Activated naive CD4-positive, alpha-beta T cell treated with anti-CD3 and anti-CD28 coated beads, Interleukin-2, amount 50 U/mL, for 16 hours (primary cell): ENCODE measurements around the gene GLI3.

ENCODE experiments used
- DNase-seq: peaks from one replicate; pipeline ENCODE4 v3.0.0-alpha.2; 2020

GLI3 gene

DNA sequence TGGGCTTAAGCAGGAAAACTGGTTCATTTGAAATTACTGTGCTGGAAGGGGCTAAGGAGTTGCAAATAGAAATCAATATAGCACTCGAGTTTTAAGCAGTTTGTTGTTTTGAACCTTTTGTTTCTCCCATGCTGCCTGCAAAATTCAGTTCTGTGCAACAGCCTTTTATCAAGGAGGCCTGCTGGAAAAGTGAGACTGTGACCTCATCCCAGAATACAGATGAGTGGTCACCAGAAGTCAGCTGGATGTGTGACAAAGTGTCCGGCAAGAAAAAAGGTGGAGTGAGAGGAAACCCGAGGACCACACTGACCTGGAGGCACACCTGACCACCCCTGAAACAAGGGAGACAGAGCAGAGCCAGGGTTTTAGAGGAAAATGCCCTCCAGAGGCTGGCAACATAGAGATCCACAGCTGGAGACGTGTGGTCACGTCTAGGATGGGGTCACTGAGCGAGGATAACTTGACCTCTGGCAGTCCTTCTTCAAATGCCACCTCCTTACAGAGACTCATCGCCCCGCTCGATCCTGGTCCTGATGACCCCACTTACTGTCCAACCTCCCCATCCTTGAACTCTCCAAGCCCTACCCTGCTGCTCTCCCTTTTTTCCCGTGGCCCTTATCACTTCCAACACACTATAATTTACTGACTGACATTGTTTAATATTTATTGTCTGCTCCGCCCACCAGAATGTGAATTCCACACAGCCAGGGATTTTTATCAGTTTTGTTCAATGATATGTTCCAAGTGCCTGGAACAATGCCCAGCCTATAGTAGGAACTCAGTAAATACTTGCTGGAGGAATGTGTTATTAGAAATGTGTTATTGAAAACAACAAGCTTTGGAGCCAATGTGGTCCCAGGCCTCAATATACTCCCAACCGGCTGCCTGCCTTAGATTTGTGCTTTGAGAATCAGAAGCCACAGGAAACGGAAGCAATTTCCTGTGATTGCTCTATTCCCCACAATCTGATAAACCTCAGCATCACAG, 243.8 kb downstream of the GLI3 start:
- no peak for DNase-seq

DNA sequence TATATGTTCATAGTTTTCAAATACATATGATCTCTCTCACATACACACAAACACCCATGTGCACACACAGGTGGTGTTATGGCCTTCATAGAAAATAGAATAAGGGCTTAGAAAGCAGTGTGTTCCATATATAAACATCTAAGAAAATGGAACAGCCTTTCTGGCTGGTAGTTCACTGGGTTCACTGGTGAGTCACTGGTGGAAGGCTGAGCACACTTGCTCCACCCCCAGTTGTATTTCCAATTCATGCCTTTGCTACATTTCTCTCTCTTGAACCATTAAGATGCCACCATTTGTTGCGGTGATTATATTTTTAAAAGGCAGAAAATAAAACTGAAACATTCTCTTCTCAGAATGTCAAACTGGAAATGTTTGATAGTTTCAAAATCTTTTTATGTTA, 252.1 kb downstream of the GLI3 start:
- no peak for DNase-seq

DNA sequence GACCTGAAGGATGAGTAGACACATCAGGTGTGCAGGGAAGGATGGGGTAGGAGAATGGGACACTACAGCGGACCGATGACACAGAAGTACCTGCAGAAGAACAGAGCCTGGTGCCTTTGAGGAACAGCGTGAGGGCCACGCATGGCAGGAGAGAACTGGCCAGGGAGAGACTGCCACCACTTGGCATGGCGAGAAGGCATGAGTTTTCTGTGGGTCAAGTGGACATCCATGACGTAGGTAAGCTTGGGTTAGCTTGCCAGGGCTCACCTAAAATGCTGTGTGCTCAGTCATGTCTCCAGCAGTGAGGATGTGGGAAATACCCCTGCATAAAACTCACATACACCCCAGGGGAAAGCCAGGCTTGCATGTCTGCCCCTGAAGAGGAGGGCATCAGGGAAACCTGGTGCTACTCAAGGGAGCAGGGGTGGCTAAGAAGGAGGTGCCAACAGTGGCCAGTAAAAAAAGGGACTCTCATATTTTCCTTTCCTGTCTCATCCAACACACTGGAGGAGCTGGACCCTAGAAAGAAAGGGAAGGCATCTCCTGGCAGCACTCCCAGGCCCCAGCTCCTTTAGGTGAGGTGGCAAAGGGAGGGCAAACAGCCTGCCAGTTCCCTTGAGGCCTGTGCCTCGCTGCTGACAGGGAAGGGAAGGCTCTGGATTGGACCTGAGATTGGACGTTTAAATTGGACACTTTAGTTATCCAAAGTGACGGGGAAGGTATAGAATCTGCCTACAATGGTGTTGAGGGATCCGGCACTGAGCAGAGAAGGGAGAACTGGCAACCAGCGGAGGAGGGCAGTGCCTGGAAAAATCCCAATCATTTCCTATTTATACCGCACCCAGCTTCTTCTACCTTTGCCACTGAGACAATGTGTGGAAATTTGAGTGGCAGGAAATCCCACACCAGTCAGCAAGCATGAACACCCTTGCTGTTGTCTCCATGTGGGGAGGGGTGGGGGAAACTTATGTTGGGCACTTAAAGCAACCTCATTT, 255.7 kb downstream of the GLI3 start:
- no peak for DNase-seq

DNA sequence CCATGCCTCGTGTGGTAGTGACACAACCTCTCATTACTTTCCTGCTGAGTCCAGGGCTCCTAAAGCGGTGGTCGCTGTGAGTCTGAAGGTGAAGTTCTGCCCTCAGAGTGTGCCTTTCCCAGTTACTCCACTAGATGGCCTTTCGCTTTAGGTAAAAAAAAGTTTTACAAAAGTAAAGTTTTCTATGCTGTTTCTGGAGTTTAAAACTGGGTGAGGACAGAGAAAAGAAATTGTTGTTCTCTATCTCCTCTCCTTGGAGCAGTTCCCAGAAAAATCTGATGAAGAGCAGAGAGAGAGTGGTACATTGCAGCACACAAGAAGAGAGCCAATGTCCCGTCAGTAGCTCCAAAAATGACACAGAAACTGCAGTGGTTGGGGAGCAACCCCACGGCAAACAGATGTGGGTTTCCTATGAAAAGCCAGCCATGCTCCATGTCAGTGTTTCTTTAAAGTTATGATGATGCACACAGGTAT, 257.1 kb downstream of the GLI3 start:
- DNase-seq, result no peak

DNA sequence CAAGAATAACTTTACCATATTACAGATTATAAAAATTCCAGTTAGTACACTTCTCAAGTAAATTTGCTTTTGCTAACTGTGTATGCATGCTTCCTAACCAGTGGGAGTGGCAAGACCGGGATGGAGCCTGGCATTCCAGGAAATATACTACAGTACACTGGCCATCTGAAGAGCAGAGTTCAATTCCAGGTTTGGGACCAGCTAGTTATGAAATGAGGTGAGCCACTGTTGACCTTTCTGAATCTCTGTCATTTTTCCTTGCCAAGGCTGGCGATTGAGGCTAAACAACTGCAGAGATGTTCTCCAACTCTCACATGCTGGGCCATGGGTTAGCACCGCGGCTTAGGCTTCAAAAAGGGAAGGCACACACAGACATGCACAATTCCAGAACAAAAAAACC, 258.2 kb downstream of the GLI3 start:
- no peak for DNase-seq

DNA sequence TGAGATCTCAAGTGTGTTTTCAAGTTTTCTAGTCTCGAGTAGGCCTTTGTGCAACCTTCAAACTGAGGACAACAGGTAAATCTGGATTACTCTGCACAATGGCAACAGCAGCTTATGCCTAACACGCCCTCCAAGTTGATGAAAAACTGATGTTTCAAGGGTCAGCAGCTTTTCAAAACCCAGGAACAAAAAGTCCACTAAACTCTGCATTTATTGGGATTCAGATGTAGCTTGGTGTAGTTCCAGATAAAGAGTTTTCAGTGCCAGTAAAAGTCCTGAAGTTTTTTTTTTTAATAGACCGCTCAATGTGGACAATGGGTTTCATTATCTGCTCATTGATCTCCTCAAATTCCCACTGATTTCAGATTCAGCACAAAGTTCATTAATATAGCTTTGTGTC, 259.3 kb downstream of the GLI3 start:
- DNase-seq, result no peak

DNA sequence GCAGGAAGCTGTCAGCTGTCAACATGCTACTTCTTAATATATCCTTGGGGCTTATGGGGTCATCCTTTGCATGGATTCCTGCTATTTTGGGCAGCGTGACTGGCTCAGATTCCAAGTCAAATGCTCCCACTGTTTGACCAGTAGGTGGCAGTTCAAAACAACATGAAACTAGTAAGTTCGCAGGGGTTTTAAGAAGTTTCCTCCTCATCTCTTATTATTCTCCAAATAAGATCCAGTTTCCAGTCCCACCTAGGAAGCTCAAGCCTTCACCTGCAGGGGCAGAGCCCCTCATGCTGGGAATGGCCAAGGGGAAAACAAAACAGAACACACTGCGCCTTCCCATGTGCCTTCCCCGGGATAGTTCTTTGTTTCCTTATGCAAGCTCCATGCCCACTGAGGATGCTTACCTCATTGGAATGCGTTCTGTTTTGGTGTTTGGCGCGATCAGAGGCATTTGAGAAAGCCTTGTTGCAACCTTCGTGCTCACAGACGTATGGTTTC, 259.8 kb downstream of the GLI3 start:
- no peak for DNase-seq

DNA sequence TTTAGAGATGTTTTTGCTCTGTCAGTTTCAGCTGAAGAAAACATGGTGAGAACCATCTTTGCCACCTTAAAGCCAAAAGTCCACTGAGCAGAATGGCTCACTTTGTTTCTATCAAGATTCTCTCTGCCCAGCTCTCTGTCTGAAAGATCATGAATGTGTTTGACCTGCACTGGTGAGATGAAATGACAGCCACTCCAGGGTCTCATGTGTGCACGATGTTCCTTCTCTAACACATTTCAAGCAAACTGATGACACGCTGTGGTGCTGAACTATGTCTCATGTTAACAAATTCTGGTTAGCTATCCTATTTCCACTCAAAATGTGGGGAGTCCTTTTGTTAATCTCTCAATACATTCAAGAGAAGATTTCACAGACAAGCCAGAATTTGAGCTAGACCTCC, 260.6 kb downstream of the GLI3 start:
- no peak for DNase-seq

DNA sequence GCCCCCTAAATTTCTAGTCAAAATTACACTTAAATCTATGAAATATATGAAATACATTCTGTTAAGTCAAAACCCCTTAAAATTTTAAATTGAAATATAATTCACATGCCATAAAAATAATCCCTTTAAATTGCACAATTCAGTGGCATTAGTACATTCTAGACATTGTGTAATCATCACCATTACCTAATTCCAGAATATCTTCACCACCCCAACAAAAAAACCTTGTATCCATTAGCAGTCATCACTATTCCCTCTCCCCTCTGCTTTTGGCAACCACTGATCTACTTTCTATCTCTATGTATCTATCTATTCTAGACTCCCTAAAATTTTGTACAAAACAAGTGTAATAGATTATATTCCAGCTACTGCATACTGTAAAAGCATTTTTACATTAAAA, 261.2 kb downstream of the GLI3 start:
- no peak for DNase-seq

DNA sequence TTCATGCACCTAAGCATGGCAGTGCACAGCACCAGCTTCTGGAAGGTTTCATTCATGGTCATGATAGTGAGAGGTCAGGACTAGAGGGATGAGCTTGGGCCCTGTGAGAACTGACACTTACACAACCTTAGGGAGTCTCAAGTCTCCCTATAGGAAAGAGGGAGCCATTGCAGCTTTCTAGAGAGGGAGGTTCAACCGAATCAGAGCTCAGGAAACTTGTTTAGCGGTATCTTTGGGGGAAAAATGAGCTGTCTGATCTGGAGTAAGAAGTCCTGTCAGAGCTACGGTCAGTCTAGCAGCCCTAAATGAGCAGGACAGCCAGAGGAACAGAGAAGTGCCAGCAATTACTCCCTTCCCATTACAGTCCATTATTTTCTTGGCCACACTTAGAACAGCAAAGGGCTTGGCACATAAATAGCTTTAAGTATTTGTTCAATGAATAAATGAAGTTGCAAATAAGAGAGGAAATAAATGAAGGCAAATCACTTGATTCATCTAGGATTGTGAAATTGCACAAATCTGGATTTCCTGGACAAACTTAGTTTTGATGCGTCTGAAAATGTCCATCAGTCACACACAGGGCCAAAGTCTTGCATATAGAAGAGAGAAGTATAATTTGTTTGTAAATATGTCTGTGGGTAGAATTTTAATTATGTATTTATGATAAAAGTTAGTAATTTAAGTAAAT, 262.0 kb downstream of the GLI3 start:
- no peak for DNase-seq

DNA sequence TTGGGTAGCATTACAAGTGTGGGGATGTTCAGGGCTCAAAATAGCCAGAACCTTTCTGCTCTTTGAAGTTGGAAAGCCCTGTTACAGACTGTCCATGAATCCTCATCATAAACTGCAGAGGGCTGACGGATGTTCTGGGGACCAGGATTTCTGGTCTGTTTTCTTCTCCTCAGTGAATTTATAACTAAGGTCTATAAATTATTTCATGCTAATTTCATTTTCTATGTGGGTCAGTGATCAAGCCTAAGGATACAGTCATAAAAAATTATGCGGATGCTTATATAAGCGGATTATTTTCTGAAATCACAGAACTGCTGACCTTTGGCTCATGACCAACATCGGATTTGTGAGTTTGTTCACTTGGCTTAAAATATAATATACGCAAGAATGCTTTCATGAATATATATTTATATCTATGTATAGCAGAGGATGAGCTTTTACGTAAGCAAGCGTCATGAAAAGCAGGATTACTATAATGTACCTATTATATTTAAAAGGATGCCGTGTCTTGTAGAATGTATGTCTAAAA, 263.7 kb downstream of the GLI3 start:
- no peak for DNase-seq

DNA sequence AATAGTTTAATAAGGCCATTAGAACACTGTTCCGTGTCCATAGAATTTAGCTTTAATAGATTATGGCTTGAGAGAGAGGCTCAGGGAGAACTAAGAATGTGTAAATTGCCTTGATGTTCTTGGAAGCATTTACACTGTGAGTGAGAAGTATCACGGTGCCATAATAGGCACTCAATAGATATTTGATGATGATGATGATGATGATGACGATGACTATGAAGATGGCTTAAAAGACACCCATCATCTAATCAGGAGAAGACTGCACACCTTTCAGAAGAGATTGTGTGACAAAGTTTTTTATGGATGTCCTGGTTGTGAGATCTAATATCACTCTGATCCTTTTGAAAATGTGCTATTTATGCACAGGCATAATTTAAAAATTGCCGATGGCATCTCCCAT, 264.2 kb downstream of the GLI3 start:
- no peak for DNase-seq

DNA sequence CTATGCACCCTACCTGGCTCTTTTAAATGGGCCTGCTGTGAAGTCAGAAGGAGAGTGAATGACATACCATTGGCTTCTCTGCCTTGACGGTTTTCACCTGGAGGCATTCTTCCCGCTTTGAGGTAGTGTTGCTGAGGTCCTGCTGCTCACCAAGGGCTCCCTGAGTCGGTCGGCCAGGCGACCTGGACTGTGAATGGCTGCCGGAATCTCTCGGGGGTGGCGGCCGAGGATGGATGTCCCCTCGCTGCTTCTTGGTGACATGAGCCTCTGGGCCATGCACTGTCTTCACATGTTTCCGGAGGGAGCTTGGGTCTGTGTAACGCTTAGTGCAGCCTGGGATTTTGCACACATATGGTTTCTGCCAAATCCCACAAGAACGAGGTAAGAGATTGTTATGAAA, 264.7 kb downstream of the GLI3 start:
- DNase-seq, result no peak

DNA sequence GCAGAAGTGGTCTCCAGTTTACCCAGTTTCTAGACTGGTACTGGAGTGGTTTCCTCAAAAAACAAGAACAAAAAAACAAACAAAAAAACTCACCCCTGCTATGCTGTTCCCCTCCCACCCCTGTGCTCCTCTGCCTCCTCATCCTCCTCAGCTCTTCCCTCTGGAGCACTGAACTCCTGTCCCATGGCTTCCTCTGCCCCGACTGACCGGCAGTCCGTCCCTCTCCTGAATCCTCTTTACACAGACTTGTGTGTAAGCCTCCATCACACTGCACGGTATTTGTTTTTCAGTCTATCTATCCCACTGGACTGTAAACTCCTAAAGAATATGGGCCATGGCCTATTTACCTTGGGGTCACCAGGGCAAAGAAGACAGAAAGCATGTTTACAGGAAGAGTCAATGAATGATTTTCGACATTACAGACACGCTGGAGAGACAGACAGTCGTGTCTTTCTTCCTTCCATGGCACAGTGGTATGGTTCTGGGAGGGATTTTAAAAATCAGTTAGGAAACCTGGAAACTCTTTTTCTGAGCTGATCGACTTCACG, 265.3 kb downstream of the GLI3 start:
- DNase-seq, result no peak

DNA sequence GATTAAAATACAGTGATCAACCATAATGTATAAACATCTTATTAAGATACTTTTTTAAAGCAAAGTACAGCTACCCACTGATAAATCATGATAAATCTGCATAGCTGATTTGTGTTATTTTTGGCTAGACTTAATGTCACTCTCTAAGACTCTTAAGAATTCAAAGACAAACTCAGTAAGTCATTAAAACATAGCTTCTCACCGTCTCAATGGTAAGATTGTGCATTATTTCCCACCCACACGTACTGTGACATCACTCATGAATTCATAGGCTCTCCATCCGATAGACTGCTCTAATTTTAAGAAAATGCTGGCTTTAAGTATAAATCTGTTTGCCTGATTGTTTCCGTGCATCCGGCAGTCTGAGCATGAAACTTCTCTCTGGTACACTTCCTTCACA, 266.1 kb downstream of the GLI3 start:
- no peak for DNase-seq

DNA sequence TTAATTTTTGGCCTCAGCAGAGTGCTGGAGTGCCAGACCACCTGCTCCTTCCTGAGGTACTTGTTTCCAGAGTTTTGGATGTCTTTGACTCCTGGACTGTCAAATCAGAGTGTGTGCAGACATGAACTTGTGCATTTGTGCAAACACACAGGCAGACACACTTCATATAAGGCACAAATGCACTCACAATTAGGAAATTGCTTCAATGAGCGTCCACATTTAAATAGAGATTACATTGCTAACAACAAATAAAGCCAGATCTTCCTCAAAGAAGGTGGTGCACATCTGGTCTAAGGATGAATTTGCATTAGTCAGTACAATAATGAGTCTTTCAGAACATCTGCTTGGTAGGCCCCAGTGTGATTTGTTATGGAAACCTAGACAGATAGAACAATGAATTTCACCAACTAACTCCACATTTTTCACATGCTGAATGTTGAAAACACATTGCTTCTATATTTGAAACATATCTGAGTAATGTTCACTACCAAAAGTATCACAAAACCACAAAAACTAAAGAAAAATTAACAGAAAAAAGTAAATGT, 267.4 kb downstream of the GLI3 start:
- no peak for DNase-seq

DNA sequence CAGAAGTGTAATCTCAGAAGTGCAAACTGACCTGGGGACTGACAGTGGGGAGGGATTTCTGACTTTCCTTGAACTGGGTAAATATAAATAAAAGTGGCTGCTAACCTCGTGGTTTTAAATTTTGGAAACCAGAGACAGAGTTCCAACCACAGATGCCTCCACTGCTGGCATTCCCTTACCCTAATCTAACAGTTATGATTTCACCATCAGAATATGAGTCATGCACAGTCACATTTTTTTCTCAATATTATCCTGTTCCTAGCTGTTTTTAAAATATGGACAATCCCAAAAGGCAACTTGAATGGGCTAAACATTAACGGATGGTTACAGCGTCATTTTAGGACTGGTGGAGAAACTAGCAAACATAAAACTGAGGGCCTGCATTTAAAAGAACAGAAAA, 269.9 kb downstream of the GLI3 start:
- DNase-seq, result no peak

DNA sequence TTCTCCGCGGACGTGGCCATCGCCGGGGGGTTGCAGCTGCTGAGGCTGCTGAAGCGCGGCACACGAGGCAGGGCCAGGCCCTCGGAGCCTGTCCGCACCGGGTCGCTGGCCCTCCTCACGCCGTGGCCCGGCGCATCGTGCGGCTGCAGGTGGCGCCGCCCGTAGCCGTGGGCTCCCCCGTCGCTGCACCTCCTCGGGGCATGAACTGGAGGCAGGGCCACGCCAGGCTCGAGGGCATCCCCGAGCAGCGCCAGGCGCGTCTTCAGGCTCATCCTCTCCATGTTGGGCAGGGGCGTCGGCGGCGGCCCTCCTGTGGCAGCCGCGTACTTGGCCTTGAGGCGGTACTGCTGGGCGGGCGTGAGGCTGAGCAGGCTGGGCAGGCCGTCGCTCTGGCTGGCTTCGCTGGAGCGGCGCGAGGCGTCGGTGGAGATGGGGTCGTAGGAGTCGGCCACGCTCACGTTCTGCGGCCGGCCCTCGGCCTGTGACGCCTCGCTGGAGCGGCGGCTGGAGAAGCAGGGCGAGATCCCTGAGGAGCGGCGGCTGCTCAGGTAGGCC, 271.0 kb downstream of the GLI3 start:
- DNase-seq, result no peak

DNA sequence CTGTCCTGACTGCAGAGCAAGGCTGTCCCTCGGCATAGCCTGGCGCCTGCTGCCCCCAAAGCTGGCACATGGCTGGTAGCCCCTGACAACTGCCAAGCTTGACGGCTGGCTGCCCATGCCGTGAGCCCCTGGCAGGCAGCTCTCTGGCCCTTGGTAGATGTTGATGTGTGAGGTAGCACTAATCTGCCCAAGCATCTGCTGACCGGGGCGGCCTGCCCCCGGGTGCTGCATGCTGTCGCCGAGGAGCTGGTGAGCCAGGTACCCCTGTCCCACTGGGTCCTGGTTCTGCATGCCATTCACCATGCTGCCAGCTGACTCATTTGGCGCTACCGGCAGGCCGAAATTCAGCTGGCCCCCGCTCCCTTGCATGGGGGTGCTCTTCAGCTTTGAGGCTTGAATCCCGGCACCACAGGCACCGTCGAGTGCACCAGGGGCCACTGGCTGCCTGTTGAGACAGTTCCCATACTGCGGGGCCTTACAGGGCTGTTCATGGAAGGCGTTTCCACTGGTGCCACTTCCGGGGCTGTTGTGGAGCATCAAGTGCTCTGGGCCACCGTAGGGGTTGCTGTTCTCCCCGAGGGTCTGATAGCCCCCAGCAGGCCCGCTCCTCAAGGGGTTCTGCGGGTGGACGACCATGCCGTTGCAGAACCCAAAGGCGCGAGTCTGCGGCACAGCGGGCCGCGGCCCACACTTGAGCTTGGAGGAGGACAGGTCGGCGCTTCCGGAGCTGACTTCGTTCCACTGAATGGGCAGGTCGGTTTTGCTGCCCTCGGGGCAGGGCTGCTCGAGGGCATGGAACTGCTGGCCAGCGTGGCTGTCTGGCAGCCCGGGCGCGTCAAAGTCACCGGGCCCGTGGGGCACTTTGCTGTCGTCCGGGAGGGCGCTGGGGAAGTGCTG, 271.9 kb downstream of the GLI3 start:
- DNase-seq, result no peak

DNA sequence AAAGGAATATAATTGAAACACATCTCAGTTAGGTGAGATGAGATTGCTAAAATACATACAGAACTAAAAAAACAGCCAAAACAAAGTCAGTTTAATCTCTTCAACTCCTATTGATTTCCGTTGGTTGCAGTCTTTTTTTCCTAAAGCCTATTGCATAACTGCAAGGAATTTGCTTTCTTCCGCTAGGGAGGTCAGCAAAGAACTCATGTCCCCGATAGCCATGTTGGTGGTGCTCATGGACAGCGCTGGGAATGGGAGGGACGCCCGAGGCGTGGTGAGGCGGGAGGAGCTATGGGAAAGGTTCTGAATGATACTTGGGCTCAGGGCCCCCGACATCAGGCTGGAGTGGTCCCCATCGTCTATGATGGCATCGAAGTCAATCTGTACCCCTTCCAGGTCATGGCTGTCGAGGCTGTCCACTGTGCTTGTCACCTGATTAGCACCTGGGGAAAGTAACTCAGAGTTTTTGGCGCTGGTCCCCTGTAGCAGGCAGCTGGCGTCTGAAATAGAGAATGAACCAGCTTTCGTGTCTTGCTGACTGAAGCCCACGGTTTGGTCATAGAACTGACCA, 272.7 kb downstream of the GLI3 start:
- no peak for DNase-seq
